Adrenal gland (tissue), 12 donors: ENCODE results near the gene TBC1D22A. TPM values are rescaled to one million over a fixed set of nuclear protein-coding genes. Genes with fewer than 3 reads are reported as not detected.

Source experiments
- DNase-seq, 7 donors: peaks; one replicate each; pipeline ENCODE4 v3.0.0-alpha.2; 2019 to 2020
- H3K27ac ChIP-seq, 5 donors: fragments of 200-600 bp; sonication (generic) in 4 of 5; 1 replicate in 3 of 5; 2 replicates in 2 of 5; pipeline versions ENCODE4 v1.5.1 to v1.8.0; 2016 to 2020; ENCODE audit warnings: mild to moderate bottlenecking in 1 of 5
- H3K27me3 ChIP-seq: fragments of 200-600 bp; 2 replicates; pipeline ENCODE4 v1.8.0; 2021
- H3K36me3 ChIP-seq, 2 donors: fragments of 200-600 bp; replicated peaks in 1 of 2; 1 replicate in 1 of 2; 2 replicates in 1 of 2; pipeline versions ENCODE4 v1.5.1 to v1.8.0; 2018 to 2022
- H3K4me1 ChIP-seq, 2 donors: fragments of 200-600 bp; replicated peaks in 1 of 2; 1 replicate in 1 of 2; 2 replicates in 1 of 2; pipeline versions ENCODE4 v1.5.1 to v1.8.0; 2018 to 2021
- H3K4me3 ChIP-seq, 4 donors: fragments of 200-600 bp; sonication (generic) in 3 of 4; one replicate each; pipeline ENCODE4 v1.5.1; 2016 to 2018
- H3K9me3 ChIP-seq, 3 donors: fragments of 200-600 bp; sonication (generic) in 1 of 3; replicated peaks in 1 of 3; 1 replicate in 2 of 3; 2 replicates in 1 of 3; pipeline versions ENCODE4 v1.5.1 to v1.8.0; 2016 to 2021
- CTCF ChIP-seq, 6 experiments: fragments of 450-650 bp in 4 of 6; fragments of 200-600 bp in 2 of 6; sonication (generic) in 1 of 6; IDR thresholded peaks; 1 replicate in 5 of 6; 2 replicates in 1 of 6; pipeline versions ENCODE4 v1.5.1 to v1.8.0; 2016 to 2021; ENCODE audit warnings: antibody characterized with exemption in 6 of 6, mild to moderate bottlenecking in 2 of 6, moderate library complexity in 1 of 6
- POLR2A ChIP-seq, 2 donors: fragments of 450-650 bp; IDR thresholded peaks; one replicate each; pipeline ENCODE4 v1.6.1; 2017; ENCODE audit warnings: antibody characterized with exemption in 2 of 2, mild to moderate bottlenecking in 2 of 2, moderate library complexity in 1 of 2
- WGBS, 4 donors: extraction: QIAGEN DNeasy Blood & Tissue Kit in 2 of 4; methylation state at CpG; one replicate each; pipeline versions ENCODE4 v1.1.5 to v1.1.7; 2013 to 2017; 5-methylcytosine and 5-hydroxymethylcytosine counted together
- intact Hi-C, 2 donors: fragments of 100-400 bp; cut with DNase I; formaldehyde crosslinking; loops; one replicate each; pipeline versions ENCODE4 v1.14.1 to v1.15.0; 2022 to 2023
- polyA plus RNA-seq, 3 donors: library from polyadenylated mRNA; stranded (reverse); fragments of 200-250 nt in 2 of 3; fragments of 350-450 nt in 1 of 3; fragmentation: Illumina TruSeq in 1 of 3; extraction: RNeasy Lipid Tissue Mini Kit (QIAGEN cat#74804) in 1 of 3; gene quantifications; one replicate each; pipeline ENCODE4 v1.2.3, GENCODE V29; 2013 to 2014
- total RNA-seq, 9 donors: library from RNA; depleted of rRNA in 4 of 9; stranded (reverse); fragments of >200 nt in 4 of 9; fragments of 120-200 nt in 1 of 9; fragmentation: NEBNext Ultra II Directional in 1 of 9; extraction: Animal tissue kit (Norgen Biotek cat#: 25700) in 1 of 9; gene quantifications; one replicate each; pipeline versions ENCODE4 v1.1.0 to v1.2.4, GENCODE V29; 2013 to 2023
- donor health status: healthy with polysubstance abuse.
- donor health status: Bipolar disorder and iron deficiency.
- donor health status: DM: yes; HTN: yes; CAD: no.
- donor health status: DM: no; HTN: no; CAD: no.
- donor health status: DM: no; HTN: no; CAD: no.
- donor health status: DM: yes; HTN: yes; CAD: no.

Gene TBC1D22A
- total and polyA plus RNA-seq, 12 donors, result 11.5 to 44.2 (median 28.1) TPM

DNA sequence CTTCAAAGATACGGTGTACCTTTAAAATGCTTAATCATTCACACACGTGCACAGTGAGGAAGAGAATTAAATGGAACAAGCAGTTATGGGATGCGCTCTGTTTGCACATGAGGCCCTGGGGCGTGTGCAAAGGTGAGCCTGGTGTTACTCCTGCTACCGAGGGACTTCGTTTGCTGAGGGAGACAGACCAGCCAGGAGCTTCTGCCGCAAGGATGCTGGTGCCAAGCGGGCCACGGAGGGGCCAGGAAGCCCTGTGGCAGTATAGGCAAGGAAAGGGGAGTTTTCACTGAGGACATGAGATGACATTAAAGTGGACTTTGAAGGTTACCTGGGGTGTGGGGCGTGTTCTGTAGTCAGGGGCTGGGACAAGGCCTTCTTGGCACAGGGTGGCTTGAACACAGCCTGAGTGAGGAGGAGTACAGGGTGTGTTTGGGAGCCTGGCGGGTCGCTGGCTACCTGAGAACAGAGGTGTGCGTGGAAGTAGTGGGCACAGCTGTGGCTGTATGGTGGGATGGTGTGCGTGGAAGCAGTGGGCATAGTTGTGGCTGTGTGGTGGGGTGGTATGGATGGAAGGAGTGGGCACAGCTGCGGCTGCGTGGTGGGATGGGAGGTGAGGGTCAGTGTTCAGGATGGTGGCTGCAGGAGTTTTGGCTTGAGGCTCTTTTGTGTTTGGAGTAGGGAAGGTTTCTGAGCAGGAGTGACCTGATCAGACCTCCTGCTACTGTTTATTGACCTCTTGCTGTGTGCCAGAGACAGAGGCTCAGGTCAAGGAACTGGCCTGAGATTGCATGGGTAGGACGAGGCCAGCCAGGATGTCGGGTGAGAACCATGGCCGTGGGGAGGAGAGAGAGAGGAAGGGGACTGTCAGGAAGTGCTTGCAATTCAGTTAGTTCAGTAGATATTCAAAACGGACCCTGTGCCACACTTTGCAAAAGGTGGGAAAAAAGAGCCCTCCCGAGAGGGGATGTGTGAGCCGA is 13.7 kb downstream of the TBC1D22A start:
- Histone ChIP-seq H3K9me3 (no peaks in the 10 kb centered on the region), H3K27ac (peak overlapping the region in 3 of 5 donors; percentile 44 to 87 (median 71)), H3K36me3 (no peaks in the 10 kb centered on the region), H3K4me1 (peaks cover 31 to 48% of the 10 kb centered on the region in 2 donors), H3K27me3 (no peaks in the 10 kb centered on the region), H3K4me3 (no peak overlapping the region)
- intact Hi-C loops, result no loop called here
- peak in 1 of 7 donors; percentile 35 for DNase-seq
- WGBS, 4 donors, result 71 to 75% (median 73%) methylated on average over 22 of the region's 22 CpGs
- no peak for TF ChIP-seq CTCF (IDR thresholded peaks at IDR 0.05)
- TF ChIP-seq POLR2A (IDR thresholded peaks at IDR 0.05), result no peak

GRCh38 chr22:46776876-46777608 is 14.6 kb downstream of the TBC1D22A start:
- peak overlapping the region in 1 of 5 donors; percentile 63 for H3K27ac ChIP-seq
- H3K27me3 ChIP-seq, result no peaks in the 10 kb centered on the region
- H3K36me3 ChIP-seq, result no peaks in the 10 kb centered on the region
- H3K4me3 ChIP-seq, result no peak overlapping the region
- intact Hi-C loops, result no loop called here
- TF ChIP-seq POLR2A (IDR thresholded peaks at IDR 0.05), result no peak
- TF ChIP-seq CTCF (IDR thresholded peaks at IDR 0.05), result no peak
- no peak for DNase-seq
- no peaks in the 10 kb centered on the region for H3K9me3 ChIP-seq
- WGBS, 4 donors, result 63 to 73% (median 70%) methylated on average over 18 of the region's 18 CpGs
- H3K4me1 ChIP-seq, result peaks cover 31 to 48% of the 10 kb centered on the region in 2 donors

DNA sequence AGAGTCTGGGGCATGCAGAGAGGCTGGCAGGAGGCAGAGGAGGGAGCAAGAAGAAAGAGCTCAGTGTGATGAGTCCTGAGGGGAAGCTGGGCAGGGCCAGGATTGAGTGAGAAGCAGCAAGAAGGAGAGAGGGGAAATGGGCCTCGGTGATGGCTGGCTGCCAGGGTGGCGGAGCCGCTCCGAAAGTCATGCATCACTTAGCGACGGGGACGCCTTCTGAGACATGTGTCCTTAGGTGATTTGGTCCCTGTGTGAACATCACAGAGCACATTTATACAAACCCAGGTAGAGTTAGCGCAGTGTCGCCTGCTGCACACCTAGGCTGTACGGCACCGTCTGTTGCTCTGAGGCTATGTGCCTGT is 15.1 kb downstream of the TBC1D22A start:
- Histone ChIP-seq H3K36me3 (no peaks in the 10 kb centered on the region), H3K27me3 (no peaks in the 10 kb centered on the region), H3K27ac (peak overlapping the region in 1 of 5 donors; percentile 63), H3K9me3 (no peaks in the 10 kb centered on the region), H3K4me1 (peaks cover 31 to 48% of the 10 kb centered on the region in 2 donors), H3K4me3 (no peak overlapping the region)
- TF ChIP-seq CTCF (IDR thresholded peaks at IDR 0.05) (no peak), POLR2A (IDR thresholded peaks at IDR 0.05) (no peak)
- DNase-seq, result peak in 2 of 7 donors; percentile 48 to 70
- 62 to 82% (median 77%) methylated on average over 11 of the region's 11 CpGs for WGBS, 4 donors
- intact Hi-C loops, result no loop called here

DNA sequence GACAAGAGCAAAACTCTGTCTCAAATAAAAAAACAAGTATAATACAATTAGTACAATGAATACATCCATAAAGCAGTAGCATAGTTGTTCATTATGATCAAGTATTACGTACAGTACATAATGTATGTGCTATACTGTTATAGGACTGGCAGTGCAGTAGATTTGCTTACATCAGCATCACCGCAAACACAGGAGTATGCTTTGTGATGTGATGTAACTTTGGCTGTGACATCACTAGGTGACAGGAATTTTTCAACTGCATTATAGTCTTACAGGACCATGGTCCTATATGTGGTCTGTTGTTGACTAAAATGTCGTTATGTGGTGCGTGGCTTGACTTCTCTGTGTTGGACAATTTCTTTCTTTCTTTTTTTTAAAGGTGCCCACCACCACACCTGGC is 16.6 kb downstream of the TBC1D22A start:
- Histone ChIP-seq H3K9me3 (no peaks in the 10 kb centered on the region), H3K4me3 (no peak overlapping the region), H3K27me3 (no peaks in the 10 kb centered on the region), H3K4me1 (peaks cover 26 to 37% of the 10 kb centered on the region in 2 donors), H3K27ac (no peak overlapping the region), H3K36me3 (no peaks in the 10 kb centered on the region)
- no peak for TF ChIP-seq POLR2A (IDR thresholded peaks at IDR 0.05)
- TF ChIP-seq CTCF (IDR thresholded peaks at IDR 0.05), result no peak
- no peak for DNase-seq
- intact Hi-C loops, result no loop called here
- 98 to 100% (median 98%) methylated on average over 4 of the region's 4 CpGs for WGBS, 4 donors
